Ovary (tissue), 9 donors: ENCODE measurements around the gene MTM1. TPM values are rescaled to one million over a fixed set of nuclear protein-coding genes. Genes with fewer than 3 reads are reported as not detected.

ENCODE experiments used
- DNase-seq, 5 donors: peaks; one replicate each; pipeline ENCODE4 v3.0.0-alpha.2; 2019 to 2020
- H3K27ac ChIP-seq, 2 donors: fragments of 200-600 bp; one replicate each; pipeline versions ENCODE4 v1.5.1 to v1.8.0; 2019 to 2022
- H3K27me3 ChIP-seq: fragments of 200-600 bp; one replicate; pipeline ENCODE4 v1.8.0; 2022
- H3K36me3 ChIP-seq: fragments of 200-600 bp; sonication (generic); one replicate; pipeline ENCODE4 v1.5.1; 2019
- H3K4me1 ChIP-seq: one replicate; pipeline ENCODE4 v1.8.1; 2013; ENCODE audit warnings: mild to moderate bottlenecking, moderate library complexity; ENCODE audit not compliant: insufficient read depth
- H3K4me3 ChIP-seq: fragments of 200-600 bp; sonication (generic); one replicate; pipeline ENCODE4 v1.5.1; 2017
- H3K9me3 ChIP-seq, 2 donors: fragments of 200-600 bp in 1 of 2; sonication (generic) in 1 of 2; one replicate each; pipeline versions ENCODE4 v1.5.1 to v1.8.1; 2013 to 2019; ENCODE audit warnings: mild to moderate bottlenecking in 1 of 2, moderate library complexity in 1 of 2
- EP300 ChIP-seq: sonication (generic); formaldehyde crosslinking; IDR thresholded peaks from one replicate; pipeline ENCODE4 v1.6.1; 2017; ENCODE audit warnings: antibody characterized with exemption
- POLR2A ChIP-seq: fragments of 450-650 bp; IDR thresholded peaks from one replicate; pipeline ENCODE4 v1.6.1; 2017; ENCODE audit warnings: antibody characterized with exemption, mild to moderate bottlenecking, moderate library complexity
- WGBS, 3 donors: extraction: QIAGEN DNeasy Blood & Tissue Kit in 1 of 3; methylation state at CpG; one replicate each; pipeline versions ENCODE4 v1.1.5 to v1.1.7; 2013 to 2017; 5-methylcytosine and 5-hydroxymethylcytosine counted together
- intact Hi-C, 4 donors: fragments of 100-400 bp; cut with DNase I; formaldehyde crosslinking; loops; one replicate each; pipeline versions ENCODE4 v1.11.0 to v1.15.1; 2022 to 2023
- polyA plus RNA-seq, 2 donors: library from polyadenylated mRNA; stranded (reverse); fragments of 200-250 nt in 1 of 2; fragments of 350-450 nt in 1 of 2; fragmentation: Illumina TruSeq in 1 of 2; extraction: RNeasy Lipid Tissue Mini Kit (QIAGEN cat#74804) in 1 of 2; gene quantifications; one replicate each; pipeline ENCODE4 v1.2.3, GENCODE V29; 2013 to 2014
- total RNA-seq, 7 donors: library from RNA; depleted of rRNA in 2 of 7; stranded (reverse); fragments of >200 nt in 2 of 7; fragmentation: NEBNext Ultra II Directional in 3 of 7; extraction: Animal tissue kit (Norgen Biotek cat#: 25700) in 3 of 7; gene quantifications; one replicate each; pipeline versions ENCODE4 v1.1.0 to v1.2.4, GENCODE V29; 2016 to 2023
- TF ChIP-seq, protein P1 (sequence below), 3 donors: fragments of 450-650 bp in 2 of 3; fragments of 200-600 bp in 1 of 3; IDR thresholded peaks; one replicate each; pipeline versions ENCODE4 v1.5.1 to v1.8.0; 2016 to 2022; ENCODE audit warnings: antibody characterized with exemption in 3 of 3, mild to moderate bottlenecking in 1 of 3
- donor health status: DM: no; HTN: no; CAD: no; lungs with moderate emphysema.
- donor health status: DM: no; HTN: no; CAD: no.
- donor health status: Bipolar disorder and iron deficiency.
- donor health status: DM: yes; HTN: yes; CAD: no.
- donor health status: DM: no; HTN: no; CAD: no.
- donor health status: DM: yes; HTN: yes; CAD: no.

Gene MTM1
- total and polyA plus RNA-seq, 9 donors, result 8.8 to 28.3 (median 23.4) TPM

DNA sequence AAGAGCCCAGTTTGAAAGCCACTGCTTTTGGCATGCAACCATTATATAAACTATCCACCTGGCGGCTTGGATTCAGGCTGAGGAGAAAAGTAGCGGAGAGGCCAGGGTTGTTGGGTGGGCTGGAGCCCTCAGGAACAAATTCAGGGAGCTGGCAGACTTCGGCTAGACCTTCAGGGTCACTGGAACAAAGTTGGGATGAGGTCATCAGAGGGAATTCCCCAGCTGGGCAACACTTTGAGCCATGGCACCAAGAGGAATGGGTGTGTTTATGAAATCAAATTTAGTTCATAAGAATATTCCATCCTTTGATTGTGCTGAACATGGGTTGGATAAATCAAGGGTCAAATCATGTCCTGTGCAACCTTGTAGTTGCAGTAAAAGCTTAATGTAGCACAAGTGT is 146.8 kb downstream of the MTM1 start:
- Histone ChIP-seq H3K27me3 (no peaks in the 10 kb centered on the region), H3K36me3 (no peaks in the 10 kb centered on the region), H3K27ac (no peak overlapping the region), H3K4me3 (no peak overlapping the region), H3K9me3 (no peaks in the 10 kb centered on the region), H3K4me1 (no peaks in the 10 kb centered on the region)
- WGBS, 3 donors, result 50 to 69% (median 64%) methylated on average over 3 of the region's 3 CpGs
- TF ChIP-seq POLR2A (no peak), EP300 (no peak)
- TF ChIP-seq, protein P1, sequence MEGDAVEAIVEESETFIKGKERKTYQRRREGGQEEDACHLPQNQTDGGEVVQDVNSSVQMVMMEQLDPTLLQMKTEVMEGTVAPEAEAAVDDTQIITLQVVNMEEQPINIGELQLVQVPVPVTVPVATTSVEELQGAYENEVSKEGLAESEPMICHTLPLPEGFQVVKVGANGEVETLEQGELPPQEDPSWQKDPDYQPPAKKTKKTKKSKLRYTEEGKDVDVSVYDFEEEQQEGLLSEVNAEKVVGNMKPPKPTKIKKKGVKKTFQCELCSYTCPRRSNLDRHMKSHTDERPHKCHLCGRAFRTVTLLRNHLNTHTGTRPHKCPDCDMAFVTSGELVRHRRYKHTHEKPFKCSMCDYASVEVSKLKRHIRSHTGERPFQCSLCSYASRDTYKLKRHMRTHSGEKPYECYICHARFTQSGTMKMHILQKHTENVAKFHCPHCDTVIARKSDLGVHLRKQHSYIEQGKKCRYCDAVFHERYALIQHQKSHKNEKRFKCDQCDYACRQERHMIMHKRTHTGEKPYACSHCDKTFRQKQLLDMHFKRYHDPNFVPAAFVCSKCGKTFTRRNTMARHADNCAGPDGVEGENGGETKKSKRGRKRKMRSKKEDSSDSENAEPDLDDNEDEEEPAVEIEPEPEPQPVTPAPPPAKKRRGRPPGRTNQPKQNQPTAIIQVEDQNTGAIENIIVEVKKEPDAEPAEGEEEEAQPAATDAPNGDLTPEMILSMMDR (IDR thresholded peaks at IDR 0.05), result no peak
- DNase-seq, result no peak
- intact Hi-C loops, result no loop called here

DNA sequence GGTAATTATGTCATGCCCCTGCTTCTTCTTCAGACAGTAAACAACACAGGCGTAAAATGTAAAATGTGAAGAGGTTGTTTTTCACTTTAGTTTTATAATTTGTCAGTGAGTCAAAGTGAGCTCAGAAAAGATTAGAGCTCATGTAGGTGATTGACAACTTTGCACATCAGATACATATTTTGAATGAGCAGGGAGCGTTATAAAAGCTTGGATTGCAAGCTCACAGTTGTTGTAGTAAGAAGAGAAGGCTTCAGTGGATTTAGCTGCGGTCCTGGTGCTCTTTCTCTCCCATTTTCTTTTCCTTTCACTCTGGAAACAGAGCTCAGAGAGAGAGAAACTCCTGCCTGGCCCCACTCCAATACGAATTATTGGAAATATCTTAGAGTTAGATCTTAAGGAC is 151.2 kb downstream of the MTM1 start:
- TF ChIP-seq POLR2A (no peak), EP300 (no peak)
- TF ChIP-seq, protein P1 (IDR thresholded peaks at IDR 0.05), result no peak
- Histone ChIP-seq H3K4me1 (no peaks in the 10 kb centered on the region), H3K4me3 (no peak overlapping the region), H3K36me3 (no peaks in the 10 kb centered on the region), H3K9me3 (no peaks in the 10 kb centered on the region), H3K27ac (no peak overlapping the region), H3K27me3 (no peaks in the 10 kb centered on the region)
- intact Hi-C loops, result no loop called here
- no peak for DNase-seq
- 64 to 74% (median 69%) methylated on average over 4 of the region's 4 CpGs for WGBS, 3 donors

Other genes with a start within 250 kb of the MTM1 start
- gene MAMLD1, start 205.3 kb upstream of the MTM1 start, total RNA-seq, result 10 to 100 TPM in 5 of 7 donors, 1 to 10 TPM in 2; 7.1 to 37.9 (median 27.4) TPM
- 10 to 100 TPM; 17.7 to 20.7 TPM for gene MAMLD1, start 205.3 kb upstream of the MTM1 start, polyA plus RNA-seq
- 10 to 100 TPM; 11.9 to 20.4 (median 18.1) TPM for gene MTMR1, start 124.8 kb downstream of the MTM1 start, total RNA-seq
- 10 to 100 TPM in 1 of 2 donors, 1 to 10 TPM in 1; 7.9 to 22.7 TPM for gene MTMR1, start 124.8 kb downstream of the MTM1 start, polyA plus RNA-seq